ENCODE results near the gene LIFR. TPM values are rescaled to one million over a fixed set of nuclear protein-coding genes. Genes with fewer than 3 reads are reported as not detected.

The LIFR gene
- total RNA-seq, 1 donor from 2014 or later = 8.9 TPM

DNA sequence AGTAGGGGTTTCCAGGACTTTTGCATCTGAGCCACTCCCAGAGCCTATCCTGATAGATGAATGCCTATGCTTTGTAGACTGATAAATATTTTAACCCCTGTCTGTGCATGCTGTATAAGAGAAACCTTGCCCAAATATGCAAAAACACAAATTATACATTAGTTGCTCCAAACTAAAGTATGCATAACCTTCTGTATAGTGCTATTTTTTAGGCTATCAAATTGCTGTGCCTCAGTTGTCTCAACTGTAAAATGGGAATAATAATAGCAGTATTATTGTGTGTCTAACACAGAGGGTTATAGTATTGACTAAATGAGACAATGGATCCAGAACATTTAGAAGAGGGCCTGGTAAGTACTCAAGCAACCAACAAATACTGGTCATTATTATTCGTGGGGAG, 117.7 kb downstream of the LIFR start:
- H3K4me3 Mint-ChIP-seq (ENCODE audit: unreplicated experiment) = no peak overlapping the region
- H3K27ac Mint-ChIP-seq (ENCODE audit: unreplicated experiment) = no peak overlapping the region
- H3K9me3 Mint-ChIP-seq (ENCODE audit: unreplicated experiment) = no peaks in the 10 kb centered on the region
- no peak for TF ChIP-seq CTCF (IDR thresholded peaks at IDR 0.05)
- H3K36me3 Mint-ChIP-seq (ENCODE audit: unreplicated experiment) = peaks cover 2% of the 10 kb centered on the region
- H3K4me1 Mint-ChIP-seq (ENCODE audit: unreplicated experiment) = peaks cover 19% of the 10 kb centered on the region
- peaks cover 8% of the 10 kb centered on the region for H3K27me3 Mint-ChIP-seq (ENCODE audit: unreplicated experiment)
- no peak for DNase-seq (ENCODE audit: extremely low spot score, unreplicated experiment)

DNA sequence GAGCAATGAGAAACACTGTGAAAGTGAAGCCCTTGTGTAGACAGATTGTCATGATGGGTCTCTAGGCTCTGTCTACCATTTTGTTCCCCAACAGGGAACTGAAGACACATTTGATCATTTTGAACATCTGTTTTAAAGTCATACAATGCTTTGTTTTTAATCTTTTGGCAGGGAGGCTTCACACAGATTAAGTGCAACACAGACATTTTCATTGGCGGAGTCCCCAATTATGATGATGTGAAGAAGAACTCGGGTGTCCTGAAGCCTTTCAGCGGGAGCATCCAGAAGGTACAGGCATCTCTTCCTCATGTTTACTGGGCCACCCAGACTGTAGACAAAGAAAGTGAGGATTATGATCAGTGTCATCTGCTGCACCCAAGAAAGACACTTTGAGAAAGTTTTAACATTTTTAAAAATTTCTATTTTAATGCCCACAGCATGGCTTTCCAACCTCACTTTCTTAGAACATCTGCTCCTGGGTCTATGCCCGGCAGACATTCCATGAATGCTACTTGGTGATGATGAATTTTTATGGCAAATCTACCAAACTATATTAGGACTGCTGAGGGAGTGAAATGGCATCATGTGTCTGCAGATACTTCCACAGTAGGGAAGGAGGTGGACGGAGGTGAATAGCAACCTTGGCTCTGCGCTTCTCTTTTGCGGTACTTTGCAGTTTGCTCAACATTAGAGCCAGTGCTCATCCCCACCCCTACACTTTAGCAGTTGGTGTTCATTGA, 121.3 kb downstream of the LIFR start:
- peaks cover 6% of the 10 kb centered on the region for H3K27me3 Mint-ChIP-seq (ENCODE audit: unreplicated experiment)
- no peak for TF ChIP-seq CTCF (IDR thresholded peaks at IDR 0.05)

DNA sequence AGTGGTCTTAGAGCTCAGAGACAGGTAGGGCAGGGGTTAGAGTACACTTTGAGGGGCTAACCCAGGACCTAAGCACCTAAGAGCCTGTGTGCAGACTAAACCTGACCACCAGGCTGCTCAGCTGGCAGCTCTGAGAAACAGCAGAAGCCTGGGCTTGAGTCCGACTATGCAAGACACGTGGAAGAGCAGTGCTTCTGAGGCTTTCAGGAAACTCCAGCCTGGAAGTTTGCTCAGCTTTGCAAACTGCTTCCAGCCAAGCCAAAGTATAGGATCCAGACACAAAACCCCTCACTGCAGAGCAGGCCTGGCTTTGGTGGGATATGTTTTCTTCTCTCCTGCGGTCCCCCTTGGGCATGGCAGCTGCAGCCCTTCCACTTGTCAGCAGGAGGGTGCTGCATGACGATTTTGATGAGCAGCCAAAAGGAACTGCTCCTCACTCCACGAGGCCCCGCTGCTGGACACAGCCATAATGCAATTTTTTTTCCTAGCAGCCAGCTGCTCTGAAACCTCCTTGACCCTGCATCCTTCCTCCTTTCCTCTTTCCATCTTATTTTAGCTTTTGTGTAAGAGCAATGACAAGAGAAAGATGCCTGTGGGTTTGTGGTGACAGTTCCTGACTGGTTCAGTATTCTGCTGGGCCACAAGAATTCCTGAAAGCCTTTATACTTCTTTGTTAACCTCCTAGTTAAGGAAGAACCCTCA, 123.1 kb downstream of the LIFR start:
- no peak overlapping the region for H3K4me3 Mint-ChIP-seq (ENCODE audit: unreplicated experiment)
- H3K27ac Mint-ChIP-seq (ENCODE audit: unreplicated experiment) = peak overlapping the region; percentile 66
- peaks cover 2% of the 10 kb centered on the region for H3K27me3 Mint-ChIP-seq (ENCODE audit: unreplicated experiment)
- peak; percentile 88 for DNase-seq (ENCODE audit: extremely low spot score, unreplicated experiment)
- peaks cover 34% of the 10 kb centered on the region for H3K4me1 Mint-ChIP-seq (ENCODE audit: unreplicated experiment)
- no peaks in the 10 kb centered on the region for H3K9me3 Mint-ChIP-seq (ENCODE audit: unreplicated experiment)
- TF ChIP-seq CTCF (IDR thresholded peaks at IDR 0.05) = no peak
- H3K36me3 Mint-ChIP-seq (ENCODE audit: unreplicated experiment) = no peaks in the 10 kb centered on the region

More for the DNA sequence above, 121.3 kb downstream of the LIFR start:
- Mint-ChIP-seq H3K4me1 (ENCODE audit: unreplicated experiment) (peaks cover 34% of the 10 kb centered on the region), H3K27ac (ENCODE audit: unreplicated experiment) (no peak overlapping the region), H3K4me3 (ENCODE audit: unreplicated experiment) (no peak overlapping the region), H3K36me3 (ENCODE audit: unreplicated experiment) (peaks cover 2% of the 10 kb centered on the region), H3K9me3 (ENCODE audit: unreplicated experiment) (no peaks in the 10 kb centered on the region)
- no peak for DNase-seq (ENCODE audit: extremely low spot score, unreplicated experiment)

GRCh38 chr5:38431242-38431853, 125.1 kb downstream of the LIFR start:
- no peaks in the 10 kb centered on the region for H3K36me3 Mint-ChIP-seq (ENCODE audit: unreplicated experiment)
- TF ChIP-seq CTCF (IDR thresholded peaks at IDR 0.05) = no peak
- no peaks in the 10 kb centered on the region for H3K27me3 Mint-ChIP-seq (ENCODE audit: unreplicated experiment)
- no peak overlapping the region for H3K27ac Mint-ChIP-seq (ENCODE audit: unreplicated experiment)
- no peaks in the 10 kb centered on the region for H3K9me3 Mint-ChIP-seq (ENCODE audit: unreplicated experiment)
- DNase-seq (ENCODE audit: extremely low spot score, unreplicated experiment) = no peak
- H3K4me1 Mint-ChIP-seq (ENCODE audit: unreplicated experiment) = peaks cover 31% of the 10 kb centered on the region
- no peak overlapping the region for H3K4me3 Mint-ChIP-seq (ENCODE audit: unreplicated experiment)
